Stimulated activated CD8-positive, alpha-beta memory T cell treated with anti-CD3 and anti-CD28 coated beads, Interleukin-12 subunit alpha, Interleukin-12 subunit beta, amount 100 ng/mL, for 1 hour (primary cell): ENCODE data around the gene HDAC5.
"Not testable (repeated sequence)": the region's sequence is repeated elsewhere in the genome, so short reads cannot be mapped to it uniquely, and the experiment has no call there.

ENCODE experiments used
- DNase-seq: peaks from one replicate; pipeline ENCODE4 v3.0.0-alpha.2; 2020; ENCODE audit warnings: low read depth

The HDAC5 gene

DNA sequence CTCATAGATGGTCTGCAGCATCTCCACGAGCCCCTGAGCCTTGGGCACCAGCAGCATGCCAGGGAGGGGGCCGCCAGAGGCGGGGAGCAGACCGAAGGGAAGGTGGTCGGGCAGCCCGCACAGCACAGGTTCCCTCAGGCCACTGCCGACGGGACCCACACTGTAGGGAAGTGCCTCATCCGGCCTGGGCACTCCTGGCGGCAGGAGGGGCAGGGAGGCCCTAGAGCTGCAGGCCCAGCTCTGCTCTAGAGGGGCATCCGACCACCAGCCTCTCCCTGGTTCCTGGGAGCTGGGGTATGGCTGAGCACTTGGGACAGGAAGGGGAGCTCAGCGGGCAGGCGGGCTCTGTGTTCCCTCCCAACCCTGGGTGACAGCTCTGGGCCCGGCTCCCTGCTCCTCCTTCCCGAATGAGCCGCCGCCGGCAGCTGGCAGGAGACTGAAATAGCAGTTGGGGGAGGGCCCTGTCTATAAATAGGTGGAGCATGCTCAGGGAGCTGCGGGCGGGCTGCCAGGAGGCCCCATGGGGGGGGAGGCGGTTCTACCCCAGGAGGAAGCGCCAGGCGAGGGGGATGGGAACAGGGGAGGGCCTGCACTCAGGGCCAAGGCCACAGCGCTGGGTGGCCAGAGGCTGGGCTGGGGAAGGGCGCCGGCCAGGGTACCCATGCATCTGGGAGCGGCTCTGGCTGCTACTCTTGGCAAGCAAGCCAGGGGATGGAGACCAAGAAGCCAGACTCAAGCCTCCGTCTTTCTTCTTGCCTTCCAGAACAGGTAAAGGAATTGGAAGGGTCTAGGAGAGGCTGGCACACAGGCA, 12.4 kb downstream of the HDAC5 start:
- peak; percentile 15 for DNase-seq

DNA sequence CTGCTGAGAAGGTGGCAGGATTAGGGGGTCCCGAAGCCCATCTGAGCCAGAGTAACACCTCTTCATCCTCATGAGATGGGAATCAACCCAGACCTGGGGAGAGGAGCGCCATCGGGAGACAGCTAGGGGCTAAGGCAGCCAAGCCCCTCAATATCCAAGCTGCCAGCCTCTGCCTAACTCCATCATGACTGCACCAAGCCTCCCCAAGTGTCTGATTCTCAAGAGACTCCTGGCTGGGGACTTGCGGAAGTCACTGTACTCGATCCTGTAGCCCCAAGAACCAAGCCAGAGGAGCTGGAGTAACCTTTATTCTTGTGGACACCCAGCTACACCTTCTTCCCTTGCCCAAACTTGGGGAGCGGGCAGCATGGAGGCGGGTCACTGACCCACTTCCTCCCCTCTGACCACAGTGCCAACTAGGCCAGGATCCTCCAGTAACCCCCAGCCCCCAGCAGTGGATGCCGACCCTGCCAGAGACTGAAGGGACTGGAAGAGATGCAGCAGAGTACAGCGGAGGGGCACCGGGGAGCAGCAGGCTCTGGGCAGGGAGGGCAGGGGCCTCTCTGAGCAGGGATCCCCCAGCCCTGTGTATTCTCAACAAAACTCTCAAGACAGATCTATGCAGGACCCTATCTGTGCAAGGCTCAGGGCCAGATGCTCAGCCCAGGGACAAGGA, 13.3 kb downstream of the HDAC5 start:
- no peak for DNase-seq

DNA sequence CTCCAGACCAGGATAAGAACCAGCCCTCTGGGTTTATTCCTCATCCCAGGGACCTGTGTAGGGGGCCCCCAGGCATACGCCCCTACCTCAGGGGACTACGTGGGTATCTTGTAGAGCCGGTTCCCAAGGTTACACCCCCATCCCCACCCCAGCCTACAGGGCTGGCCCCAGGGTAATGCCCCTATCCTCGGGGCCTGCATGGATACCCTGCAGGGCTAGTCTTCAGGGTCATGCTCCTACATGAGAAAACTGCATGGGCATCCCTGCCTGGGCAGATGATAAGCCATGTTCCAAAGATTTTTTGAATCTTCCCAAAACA, 14.2 kb downstream of the HDAC5 start:
- no peak for DNase-seq

DNA sequence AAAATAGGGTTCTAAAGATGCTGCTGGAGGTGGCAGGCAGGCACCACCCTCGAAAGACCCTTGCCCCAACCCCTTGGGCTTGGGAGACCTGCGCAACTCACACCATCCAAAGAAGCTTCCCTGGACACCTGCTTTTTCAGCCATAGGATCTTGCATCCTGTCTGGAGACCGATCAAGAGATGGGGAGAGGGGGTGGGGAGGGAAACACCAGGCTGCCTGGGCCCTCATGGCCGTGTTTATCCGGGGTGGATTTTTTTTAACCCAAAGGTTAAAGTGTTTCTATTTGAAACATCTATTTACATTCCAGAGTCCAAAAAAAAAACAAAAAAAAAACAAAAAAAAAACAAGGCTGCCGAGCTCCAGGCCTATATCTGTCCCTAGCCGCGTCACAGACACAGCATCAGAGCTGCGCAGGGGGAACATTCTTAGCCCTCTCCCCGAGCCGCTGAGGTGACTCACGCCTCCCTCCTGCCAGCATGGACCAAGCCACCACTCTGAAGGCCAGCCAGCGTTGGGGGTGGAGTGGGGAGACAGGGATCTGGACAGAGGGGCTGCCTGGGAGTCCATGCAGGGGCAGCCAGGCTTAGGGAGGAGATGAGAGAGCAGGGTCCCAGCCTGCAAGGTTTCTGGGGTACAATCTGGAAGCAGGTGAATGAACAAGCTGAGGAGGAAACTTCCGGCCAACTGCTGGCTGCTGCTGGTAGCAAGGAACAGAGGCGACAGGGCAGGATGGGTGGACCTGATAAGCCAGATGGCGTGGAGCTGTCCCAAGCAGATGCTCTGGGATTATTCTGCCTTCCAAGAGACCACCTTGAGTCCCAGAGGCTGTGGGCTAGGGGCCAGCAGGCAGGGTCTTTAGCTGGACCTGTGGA, 14.8 kb downstream of the HDAC5 start:
- no peak for DNase-seq

DNA sequence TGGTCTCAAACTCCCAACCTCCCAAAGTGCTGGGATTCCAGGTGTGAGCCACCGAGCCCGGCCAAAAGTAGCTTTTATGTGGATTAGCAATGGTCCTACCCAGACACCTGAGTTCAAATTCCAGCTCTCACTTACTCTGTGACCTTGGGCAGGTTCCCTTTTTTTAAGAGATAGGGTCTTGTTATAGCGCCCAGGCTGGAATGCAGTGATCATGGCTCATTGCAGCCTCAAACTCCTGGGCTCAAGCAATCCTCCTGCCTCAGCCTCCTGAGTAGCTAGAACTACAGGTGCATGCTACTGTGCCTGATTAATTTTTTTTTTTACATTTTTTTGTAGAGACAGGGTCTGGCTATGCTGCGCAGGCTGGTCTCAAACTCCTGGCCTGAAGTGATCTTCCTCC, 16.6 kb downstream of the HDAC5 start:
- DNase-seq, result no peak

DNA sequence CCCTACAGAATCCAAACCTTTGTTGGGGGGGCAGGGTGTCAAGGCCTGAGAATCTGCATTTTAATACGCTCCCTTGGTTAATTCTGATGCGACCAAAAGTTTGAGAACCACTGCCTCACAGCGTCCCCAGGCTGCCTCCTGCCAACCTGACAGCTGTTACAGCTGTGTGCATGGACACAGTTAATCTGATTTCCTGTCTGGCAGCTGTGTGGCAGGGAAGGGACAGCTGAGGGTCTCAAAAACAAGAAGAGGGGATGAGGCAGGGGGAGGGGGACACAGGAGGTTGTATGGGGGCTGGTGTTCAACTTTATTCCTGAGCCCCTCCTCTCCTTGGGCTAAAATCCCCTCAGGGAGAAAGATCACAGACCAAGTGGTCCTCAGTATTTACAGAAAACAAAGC, 17.5 kb downstream of the HDAC5 start:
- DNase-seq, result no peak

DNA sequence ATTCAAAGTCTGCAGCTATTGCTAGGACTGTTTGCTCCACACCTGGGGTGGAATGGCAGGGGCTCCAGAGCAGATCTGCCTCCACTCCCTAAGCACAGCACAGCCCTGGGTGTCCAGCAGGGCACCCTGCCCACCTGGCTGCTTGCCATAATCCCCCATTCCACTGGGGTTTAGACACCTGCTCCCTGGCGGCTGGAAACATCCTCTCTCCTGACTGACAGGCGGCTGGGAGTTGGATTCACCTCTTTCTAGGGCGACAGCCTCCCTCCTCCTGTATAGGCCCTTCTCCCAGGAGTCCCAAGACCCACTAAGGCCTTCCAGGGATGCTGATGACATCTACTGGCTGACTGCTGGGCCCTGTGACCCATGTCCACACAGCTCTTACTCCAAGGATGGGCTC, 18.0 kb downstream of the HDAC5 start:
- DNase-seq, result no peak

DNA sequence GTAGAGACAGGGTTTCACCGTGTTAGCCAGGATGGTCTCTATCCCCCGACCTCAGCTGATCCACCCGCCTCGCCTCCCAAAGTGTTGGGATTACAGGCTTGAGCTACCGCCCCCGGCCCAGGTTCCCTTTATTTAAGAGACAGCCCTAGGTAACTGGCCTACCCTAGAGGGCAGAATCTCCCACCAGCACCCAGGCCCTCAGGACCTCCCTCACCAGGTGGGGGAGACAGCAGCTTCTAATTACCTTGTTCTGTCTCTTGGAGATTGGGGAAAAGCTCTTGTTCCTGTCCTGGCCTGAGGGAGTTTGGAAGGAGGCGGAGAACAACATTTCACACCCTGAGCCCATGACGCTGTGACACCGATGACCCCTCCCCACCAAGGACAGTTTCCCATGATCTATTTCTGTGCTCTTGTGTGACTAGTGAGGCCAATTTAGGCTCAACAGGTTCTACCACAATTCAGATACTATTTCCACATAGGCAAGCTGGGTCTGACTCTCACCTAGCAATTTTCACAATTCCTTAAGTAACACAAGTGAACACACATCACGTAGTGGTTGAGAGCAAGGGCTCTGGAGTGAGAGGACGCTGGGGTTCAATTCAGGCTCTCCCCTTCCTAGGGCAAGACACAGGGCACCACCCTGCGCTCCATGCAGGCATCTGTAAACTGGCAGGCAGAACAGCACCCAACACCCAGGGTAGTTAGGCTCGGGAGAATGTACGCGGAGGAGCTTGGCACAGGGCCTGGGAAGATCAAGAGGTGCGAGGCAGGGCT, 20.4 kb downstream of the HDAC5 start:
- no peak for DNase-seq

DNA sequence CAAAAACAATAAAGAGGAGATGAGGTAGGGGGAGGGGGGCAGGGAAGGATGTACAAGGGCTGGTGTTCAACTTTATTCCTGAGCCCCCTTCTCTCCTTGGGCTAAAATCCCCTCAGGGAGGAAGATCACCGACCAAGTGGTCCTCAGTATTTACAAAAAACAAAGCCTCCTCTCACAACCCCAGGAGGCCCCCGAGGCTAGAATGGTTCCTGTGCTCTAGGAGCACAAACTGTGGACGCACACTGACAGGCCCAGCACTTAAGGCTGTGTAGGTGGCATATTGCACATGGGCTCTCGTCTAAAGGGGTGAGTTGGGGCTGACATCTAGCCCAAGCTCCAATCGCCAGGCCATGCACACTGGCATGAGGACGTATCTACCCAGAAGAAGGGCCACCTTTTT, 21.6 kb downstream of the HDAC5 start:
- DNase-seq, result not testable (repeated sequence)

DNA sequence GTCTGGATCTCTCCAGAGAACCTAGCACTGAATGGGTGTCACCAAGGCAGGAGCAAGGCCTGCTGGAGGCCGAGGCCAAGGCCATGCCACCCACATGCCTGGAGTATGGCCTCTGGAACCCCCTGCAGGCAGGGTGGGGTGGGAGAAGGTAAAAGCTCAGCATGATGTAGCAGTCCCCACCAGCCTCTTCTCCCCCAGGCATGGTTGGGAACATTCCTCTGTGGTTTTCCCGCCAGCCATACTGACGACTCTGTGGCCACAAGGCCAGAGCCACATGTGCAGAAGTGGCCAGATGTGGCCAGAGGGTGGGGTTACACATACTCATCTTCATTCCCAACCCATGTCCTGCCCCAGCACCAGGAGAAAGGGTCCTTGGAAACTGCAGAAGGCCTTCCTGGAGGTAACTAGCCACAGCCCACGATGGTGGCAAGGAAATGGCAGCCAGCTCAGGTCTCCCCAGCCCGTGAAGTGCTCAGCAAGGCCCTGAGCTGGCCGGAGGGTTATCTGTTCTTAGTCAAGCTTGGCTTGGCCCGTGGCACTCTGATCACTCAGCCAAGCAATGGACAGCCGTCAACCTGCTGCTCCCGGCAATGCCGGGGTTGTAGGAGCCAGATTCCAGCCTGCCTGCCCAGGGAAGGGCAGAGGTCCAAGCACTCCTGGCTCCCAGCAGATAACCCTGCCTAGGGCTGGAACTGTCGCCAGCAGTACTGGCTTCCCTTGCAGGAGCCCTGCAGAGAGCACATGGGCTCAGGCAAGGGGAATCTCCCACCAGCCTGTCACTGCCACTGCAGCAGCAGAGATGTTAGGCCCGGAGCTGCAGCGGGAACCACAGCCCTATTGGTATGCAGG, 26.1 kb downstream of the HDAC5 start:
- no peak for DNase-seq

DNA sequence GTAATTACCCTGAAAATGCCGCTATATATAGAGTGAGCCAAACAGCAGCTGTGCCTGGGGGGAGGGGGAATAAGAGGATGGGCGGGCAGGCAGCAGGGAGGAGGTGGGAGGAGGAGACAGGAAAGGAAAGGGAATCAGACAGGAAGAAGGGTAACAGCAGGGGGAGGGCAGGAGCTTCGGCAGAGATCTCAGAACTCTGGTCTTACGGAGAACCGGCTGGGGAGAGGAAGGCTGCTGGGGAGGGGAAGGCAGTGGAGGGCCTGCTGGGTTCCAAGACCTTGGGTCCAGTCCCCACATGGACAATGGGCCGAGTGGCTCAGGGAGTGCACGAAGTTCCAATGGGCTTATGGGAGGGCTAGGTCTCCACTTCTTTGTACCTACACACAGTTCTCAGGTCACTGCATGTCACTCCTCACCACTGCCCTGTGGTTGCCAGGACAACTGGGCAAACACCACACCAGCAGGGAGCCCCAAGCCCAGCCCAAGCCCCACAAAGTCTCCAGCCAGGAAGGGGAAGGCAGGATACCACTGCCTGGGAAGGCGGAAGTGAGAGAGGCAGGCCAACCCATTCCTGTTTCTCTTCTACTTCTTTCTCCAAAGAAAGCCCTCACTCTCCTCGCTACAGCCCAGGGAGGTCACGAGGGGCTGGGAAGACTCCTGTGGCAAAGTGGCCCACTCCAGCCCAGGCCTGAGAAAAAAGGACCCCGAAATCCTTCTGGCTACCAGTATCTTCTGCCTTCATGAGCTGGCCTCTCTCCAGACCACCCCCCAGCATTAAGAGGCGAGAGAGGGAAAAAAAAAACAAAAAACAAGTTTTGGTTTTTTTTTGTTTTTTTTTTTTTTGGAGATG, 27.6 kb downstream of the HDAC5 start:
- DNase-seq, result no peak

DNA sequence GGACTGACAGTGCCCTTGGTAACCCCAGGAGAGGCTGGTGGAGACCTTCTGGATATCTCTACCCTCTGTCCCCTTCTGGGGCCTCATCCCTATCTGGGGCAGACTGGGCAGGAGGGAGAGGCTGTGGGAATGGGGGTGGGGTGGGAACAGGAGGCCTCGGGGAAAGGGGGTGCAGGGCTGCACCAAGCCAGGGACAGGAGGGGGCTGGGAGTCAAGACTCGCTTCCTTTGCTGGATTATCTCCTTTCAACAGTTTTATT, 28.1 kb downstream of the HDAC5 start:
- no peak for DNase-seq

DNA sequence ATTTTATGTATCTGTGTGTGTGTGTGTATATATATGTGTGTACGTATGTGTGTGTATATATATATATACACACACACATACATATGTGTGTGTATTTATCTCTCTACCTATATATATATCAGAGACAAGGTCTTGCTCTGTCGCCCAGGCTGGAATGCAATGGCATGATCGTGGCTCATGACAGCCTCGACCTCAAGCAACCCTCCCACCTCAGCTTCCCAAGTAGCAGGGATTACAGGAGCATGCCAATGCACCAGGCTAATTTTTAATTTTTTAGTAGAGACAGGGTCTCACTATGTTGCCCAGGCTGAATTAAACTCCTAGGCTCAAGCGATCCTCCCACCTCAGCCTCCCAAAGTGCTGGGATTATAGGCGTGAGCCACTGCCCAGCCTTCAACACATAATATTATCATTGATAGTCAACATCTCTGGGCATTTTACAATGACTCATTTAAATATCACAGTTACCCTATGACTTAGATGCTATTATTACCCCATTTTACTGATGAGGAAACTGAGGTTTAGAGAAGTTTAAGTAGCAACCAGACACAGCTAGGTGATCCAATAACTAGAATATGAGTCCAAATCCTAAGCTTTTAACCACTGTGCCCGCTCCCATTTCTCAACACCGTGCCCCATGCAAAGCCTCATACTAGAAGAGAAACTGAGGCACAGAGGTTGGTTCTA, 28.6 kb downstream of the HDAC5 start:
- DNase-seq, result no peak

DNA sequence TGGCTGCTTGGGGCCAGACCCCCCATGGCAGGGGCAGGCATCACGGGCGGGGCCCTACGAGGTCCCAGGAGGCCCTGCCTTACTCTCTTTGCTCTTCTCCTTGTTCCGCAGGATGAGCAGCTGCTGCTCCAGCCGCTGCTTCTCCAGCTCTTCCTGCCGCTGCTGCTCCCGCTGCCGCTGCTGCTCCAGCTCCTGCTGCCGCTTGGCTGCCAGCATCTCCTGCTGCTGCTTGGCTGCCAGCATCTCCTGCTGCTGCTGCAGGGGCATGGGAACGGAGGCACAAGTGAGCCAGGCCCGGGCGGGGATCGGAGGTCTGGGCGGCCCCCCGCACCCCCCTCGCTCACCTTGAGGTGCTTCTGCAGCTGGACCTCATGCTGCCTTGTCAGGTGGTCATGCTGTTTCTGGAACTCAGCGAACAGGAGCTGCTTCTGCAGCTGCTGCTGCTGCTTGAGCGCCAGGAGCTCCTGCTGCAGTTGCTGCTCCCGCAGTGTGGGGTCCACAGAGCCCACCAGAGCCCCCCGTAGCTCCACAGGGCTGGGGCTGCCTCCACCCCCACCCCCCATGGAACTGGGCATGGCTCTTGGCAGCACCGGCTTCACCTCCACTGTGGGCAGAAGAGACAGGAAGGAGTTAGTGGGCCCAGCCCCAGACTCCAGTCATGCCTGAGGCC, 30.1 kb downstream of the HDAC5 start:
- no peak for DNase-seq

DNA sequence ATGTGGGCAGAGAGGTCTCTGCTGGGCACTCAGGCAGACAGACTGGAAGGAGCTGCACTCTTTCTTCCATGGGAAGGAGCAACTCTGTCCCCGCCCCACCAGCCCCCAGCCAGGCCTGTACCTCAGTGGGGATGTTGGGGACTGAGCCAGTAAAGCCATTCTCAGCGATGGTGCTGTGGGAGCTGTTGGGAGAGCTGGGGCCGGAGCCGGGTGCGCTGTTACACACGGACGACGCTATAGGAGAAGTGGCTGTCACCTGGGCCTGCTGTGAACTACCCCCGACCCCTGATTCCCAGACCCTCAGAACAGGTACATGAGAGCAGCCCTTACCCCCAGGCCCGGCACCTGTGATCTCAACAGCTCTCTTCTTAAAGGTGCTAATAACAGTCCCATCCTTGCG, 31.4 kb downstream of the HDAC5 start:
- no peak for DNase-seq

DNA sequence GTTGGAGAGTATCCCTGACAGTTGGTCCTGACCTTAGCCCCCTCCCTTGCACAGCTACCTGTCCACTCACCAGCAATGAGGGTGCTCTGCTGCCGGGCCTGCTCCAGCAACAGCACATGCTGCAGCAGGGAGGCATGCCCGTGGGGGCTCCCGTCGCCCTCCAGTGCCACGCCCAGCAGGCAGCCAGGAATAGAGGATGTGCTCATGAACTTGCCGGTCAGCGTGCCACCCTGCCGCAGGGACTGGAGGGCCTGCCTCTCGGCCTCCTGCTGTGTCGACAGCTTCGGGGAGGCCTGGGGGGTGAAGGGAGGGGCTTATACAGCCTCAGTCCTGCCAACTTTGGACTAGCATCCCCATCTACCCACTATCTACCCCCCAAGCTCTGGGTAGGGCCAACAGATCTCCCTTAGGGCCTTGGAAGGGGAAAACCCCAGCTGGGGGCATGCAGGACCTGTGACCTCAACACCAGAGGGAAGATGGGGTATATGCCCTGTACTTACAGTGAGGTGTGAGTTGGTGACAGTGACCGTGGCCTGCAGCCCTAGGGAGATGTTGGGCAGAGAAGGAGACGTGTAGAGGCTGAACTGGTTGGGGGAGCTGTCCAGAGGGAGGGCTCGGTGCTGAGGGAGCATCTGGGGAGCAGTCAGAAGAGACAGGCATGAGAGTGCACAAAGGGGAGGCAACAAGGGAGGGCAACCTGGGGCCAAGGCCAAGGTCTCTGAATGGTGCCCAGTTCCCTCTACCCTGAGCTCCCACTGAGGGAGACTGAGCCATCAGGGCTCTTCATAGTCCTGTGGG, 32.0 kb downstream of the HDAC5 start:
- DNase-seq, result no peak

DNA sequence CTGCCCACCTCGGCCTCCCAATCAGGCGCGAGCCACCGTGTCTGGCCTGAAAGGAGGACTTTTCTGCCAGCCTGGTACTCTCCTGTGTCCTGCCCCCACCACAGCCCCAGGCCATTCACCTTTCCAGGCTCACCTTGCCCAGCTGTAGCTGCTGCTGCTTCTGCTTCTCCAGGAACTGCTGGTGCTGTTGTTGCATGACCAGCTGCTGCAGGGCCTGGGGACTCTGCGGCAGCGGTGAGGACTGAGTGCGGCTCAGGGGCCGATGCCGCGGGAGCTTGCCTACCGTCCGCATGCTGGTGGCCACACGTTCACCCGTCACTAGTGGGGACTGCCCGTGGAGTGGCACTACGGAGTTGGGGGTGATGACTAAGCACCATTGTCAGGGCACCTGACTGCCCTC, 35.2 kb downstream of the HDAC5 start:
- no peak for DNase-seq

DNA sequence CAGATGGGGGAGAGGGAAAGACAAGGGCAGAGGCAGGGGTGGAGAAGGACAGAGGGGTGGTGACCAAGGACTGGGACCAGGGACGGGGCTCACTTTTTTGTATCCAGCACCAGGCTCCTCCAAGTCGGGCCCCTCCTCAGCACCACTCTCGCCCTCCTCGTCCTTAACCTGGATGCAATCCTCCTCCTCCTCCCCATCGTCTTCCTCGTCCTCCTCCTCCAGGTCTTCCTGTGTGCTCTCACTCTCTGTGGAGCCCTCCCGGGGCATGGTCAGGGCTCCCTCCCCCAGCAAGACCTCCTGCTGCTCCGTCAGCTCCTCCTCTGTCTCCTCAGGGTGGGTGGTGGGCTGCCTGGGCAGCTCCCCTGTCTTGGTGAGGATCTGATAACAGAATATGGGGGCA, 36.1 kb downstream of the HDAC5 start:
- no peak for DNase-seq
